ENCODE results near the gene ZNF57.
"Not testable (repeated sequence)": the region's sequence is repeated elsewhere in the genome, so short reads cannot be mapped to it uniquely, and the experiment has no call there.

ZNF57 gene

DNA sequence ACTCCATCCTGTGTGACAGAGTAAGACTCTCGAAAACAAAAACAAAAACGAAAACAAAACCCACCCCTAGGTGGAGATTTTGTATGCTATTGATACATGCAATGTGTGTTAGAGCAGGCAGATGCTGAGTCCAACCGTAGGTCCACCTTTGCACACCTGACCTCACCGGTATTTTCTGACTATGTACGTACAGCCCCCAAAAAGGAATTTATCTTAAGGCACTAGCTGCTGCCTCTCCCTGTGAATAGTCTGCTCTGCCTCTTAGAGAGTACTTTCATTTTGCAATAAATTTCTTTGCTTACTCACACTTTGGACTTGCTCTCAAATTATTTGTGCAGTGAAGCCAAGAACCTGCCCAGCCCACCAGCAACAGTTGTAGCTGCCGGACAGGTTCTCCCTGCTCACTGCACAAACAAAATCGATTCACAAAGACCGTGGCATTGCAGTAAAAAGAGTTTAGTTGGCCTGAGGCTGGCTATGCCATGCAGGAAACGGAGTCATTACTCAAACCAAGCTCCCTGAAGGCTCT is 52.3 kb downstream of the ZNF57 start:
- peak; percentile 39 for DNase-seq (ENCODE audit: low spot score)

DNA sequence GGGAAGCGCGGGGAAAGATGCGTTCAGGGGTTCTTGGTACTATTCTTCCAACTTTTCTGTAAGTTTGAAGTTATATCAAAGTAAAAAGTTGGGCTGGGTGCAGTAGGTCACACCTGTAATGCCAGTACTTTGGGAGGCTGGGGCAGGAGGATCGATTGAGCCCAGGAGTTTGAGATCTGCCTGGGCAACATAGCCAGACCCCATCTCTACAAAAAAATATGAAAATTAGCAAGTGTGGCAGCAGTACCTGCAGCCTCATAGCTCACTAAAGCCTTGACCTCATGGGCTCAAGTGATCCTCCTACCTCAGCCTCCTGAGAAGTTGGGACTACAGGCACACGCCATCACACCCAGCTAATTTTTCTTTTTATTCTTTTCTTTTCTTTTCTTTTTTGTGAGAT is 56.4 kb downstream of the ZNF57 start:
- DNase-seq (ENCODE audit: low spot score) = no peak

DNA sequence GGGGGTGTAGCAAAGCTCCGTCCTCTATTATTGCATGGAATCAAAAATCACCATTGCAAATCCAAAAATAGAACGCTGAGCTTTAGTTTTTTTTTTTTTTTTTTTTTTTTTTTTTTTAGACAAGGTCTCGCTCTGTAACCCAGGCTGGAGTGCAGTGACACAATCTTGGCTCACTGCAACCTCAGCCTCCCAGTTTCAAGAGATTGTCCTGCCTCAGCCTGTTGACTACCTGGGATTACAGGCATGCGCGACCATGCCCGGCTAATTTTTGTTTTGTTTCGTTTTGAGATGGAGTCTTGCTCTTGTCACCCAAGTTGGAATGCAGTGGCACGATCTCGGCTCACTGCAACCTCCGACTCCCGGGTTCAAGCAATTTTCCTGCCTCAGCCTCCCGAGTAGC is 59.4 kb downstream of the ZNF57 start:
- DNase-seq (ENCODE audit: low spot score) = no peak

DNA sequence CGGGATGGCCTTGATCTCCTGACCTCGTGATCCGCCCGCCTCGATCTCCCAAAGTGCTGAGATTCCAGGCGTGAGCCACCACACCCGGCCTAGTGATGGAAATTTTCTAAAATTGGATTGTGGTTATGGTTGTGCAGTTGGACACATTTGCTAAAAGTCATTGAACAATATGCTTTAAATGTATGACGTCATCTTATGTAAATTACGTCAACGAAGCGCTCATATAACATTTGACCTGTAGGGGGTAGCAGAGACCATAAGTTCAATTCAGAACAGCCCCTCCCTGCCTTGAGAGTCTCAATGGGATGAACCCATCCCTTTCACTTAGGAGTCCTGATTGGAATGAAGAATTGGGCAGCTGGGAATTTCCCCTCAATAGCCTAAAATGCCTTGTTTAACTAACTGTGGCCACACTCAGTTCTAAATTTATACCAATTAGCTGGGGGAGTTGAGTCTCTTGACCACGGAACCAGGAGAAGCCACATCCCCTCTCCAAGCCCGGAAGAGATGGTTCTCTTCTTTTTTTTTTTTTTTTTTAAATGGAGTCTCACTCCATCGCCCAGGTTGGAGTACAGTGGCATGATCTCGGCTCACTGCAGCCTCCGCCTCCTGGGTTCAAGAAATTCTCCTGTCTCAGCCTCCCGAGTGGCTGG is 61.4 kb downstream of the ZNF57 start:
- DNase-seq (ENCODE audit: low spot score) = peak; percentile 63

DNA sequence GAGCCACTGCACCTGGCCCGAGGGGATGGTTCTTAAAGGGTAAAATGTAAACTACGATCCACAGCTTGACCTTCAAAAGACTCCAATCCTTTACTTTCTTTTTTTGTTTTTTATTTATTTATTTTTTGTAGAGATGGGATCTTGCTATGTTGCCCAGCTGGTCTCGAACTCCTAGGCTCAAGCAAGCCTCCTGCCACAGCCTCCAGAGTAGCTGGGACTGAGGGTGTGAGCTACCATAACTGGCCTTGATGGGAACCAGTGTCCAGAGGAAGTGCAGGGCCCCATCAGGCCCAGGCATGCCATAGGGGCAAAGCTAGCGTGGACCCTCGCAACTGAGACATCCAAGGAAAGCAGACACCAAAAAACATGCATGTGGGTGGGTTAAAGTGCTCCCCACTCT is 62.4 kb downstream of the ZNF57 start:
- no peak for DNase-seq (ENCODE audit: low spot score)

DNA sequence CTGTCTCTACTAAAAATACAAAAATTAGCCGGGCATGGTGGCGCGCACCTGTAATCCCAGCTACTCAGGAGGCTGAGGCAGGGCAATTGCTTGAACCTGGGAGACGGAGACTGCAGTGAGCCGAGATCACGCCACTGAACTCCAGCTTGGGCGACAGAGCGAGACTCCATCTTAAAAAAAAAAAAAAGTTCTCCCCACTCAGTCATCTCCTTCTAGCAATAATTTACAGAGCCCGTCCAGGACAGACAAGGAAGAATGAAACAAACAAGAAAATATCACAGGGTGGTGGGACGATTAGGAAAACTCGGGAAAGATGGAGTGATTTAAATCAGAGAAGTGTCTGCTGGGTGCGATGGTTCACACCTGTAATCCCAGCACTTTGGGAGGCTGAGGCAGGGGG is 62.9 kb downstream of the ZNF57 start:
- DNase-seq (ENCODE audit: low spot score) = not testable (repeated sequence)

DNA sequence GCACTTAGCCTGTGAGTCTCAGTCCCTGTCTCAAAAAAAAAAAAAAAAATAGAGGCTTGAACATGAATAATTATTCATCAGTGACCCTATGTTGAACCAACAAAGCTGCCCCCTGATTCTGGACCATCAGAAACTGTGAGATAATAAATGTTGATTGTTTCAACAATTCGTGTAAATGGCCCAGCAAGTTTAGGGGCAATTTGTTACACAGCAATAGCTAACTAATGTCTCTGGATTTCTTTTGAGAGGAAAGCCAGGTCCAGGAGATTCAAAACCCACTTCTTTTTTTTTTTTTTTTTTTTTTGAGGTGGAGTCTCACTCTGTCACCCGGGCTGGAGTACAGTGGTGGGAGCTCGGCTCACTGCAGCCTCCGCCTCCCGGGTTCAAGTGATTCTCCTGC is 64.1 kb downstream of the ZNF57 start:
- no peak for DNase-seq (ENCODE audit: low spot score)

DNA sequence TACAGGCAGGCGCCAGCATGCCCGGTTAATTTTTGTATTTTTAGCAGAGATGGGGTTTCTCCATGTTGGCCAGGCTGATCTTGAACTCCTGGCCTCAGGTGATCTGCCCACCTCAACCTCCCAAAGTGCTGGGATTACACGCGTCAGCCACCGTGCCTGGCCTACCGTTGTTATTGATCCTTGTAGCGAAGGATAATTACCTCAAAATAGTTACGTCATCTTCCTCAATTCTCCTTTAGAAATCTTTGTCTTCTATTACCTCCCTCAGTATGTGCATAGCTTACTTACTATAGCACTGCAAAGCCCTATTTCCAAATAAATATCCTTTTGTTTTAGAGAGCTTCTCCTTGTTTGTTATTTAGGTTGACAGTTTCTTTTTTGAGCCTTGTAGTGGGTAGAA is 67.2 kb downstream of the ZNF57 start:
- no peak for DNase-seq (ENCODE audit: low spot score)

Measured in AG20443 (cell line).